Fibroblast of lung (primary cell): ENCODE results near the gene DEK.

Experiments used
- EZH2 ChIP-seq: IDR thresholded peaks from 2 replicates; pipeline ENCODE4 v1.5.1; 2012; ENCODE audit warnings: low read length, control low read depth, mild to moderate bottlenecking; ENCODE audit errors: missing control alignments
- TF ChIP-seq, protein P1 (sequence below), 2 donors: IDR thresholded peaks in 1 of 2; conservative IDR thresholded peaks in 1 of 2; 1 replicate in 1 of 2; 2 replicates in 1 of 2; pipeline ENCODE4 v1.5.1; 2011 to 2012; ENCODE audit warnings: low read length in 2 of 2, control low read depth in 1 of 2, inconsistent platforms in 1 of 2, low read depth in 1 of 2, mild to moderate bottlenecking in 1 of 2

DNA sequence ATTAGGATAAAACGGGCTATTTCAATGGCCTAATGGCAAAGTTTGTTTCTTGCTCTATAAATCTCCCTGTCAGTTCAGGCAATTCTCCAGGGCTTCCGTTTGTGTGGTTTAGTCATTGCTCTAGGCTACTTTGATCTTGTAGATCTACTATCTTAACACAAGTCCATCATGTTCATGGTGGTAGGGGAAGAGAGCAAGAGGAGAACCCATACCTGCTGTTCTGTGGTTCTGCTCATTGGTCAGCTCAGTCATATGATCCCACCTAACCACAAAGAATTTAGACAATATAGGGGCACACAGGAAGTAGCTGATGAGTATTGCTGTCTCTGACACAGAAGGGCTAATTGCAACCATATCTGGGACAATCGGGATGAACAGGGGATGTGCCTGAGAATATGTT, 4.9 kb upstream of the DEK start:
- TF ChIP-seq, protein P1, sequence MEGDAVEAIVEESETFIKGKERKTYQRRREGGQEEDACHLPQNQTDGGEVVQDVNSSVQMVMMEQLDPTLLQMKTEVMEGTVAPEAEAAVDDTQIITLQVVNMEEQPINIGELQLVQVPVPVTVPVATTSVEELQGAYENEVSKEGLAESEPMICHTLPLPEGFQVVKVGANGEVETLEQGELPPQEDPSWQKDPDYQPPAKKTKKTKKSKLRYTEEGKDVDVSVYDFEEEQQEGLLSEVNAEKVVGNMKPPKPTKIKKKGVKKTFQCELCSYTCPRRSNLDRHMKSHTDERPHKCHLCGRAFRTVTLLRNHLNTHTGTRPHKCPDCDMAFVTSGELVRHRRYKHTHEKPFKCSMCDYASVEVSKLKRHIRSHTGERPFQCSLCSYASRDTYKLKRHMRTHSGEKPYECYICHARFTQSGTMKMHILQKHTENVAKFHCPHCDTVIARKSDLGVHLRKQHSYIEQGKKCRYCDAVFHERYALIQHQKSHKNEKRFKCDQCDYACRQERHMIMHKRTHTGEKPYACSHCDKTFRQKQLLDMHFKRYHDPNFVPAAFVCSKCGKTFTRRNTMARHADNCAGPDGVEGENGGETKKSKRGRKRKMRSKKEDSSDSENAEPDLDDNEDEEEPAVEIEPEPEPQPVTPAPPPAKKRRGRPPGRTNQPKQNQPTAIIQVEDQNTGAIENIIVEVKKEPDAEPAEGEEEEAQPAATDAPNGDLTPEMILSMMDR (conservative IDR thresholded peaks at IDR 0.05 in 1 of 2, IDR thresholded peaks at IDR 0.05 in 1 of 2; ENCODE audit: low read depth in 1 of 2, low read length in 2 of 2) = no peak
- TF ChIP-seq EZH2 = no peak
